Calu3 (cell line): ENCODE data around the gene TMEM229B. TPM values are rescaled to one million over a fixed set of nuclear protein-coding genes. Genes with fewer than 3 reads are reported as not detected.

ENCODE experiments used
- BruUV-seq: library from RNA; stranded (reverse); fragments of 400-500 nt; replicated peaks from 2 replicates; lab custom pipeline; 2021; lab: Mats Ljungman, UMichigan
- CTCF ChIA-PET: fragments of 300-600 bp; sonication (Branson Sonifier 250); formaldehyde crosslinking; loops from one replicate; lab custom pipeline; 2022; ENCODE audit warnings: antibody characterized with exemption; lab: Charles Lee
- DNase-seq: peaks from one replicate; pipeline ENCODE4 v3.0.0; 2022
- H3K27ac Mint-ChIP-seq: one replicate; pipeline ENCODE4 v1.8.0; 2022; ENCODE audit warnings: mixed read lengths; ENCODE audit not compliant: unreplicated experiment
- H3K27me3 Mint-ChIP-seq: one replicate; pipeline ENCODE4 v1.8.0; 2022; ENCODE audit warnings: mixed read lengths; ENCODE audit not compliant: unreplicated experiment
- H3K36me3 Mint-ChIP-seq: one replicate; pipeline ENCODE4 v1.8.0; 2022; ENCODE audit warnings: mild to moderate bottlenecking, moderate library complexity, mixed read lengths; ENCODE audit not compliant: insufficient read depth, unreplicated experiment
- H3K4me1 Mint-ChIP-seq: one replicate; pipeline ENCODE4 v1.8.0; 2022; ENCODE audit warnings: mild to moderate bottlenecking, low read depth, mixed read lengths; ENCODE audit not compliant: unreplicated experiment
- H3K4me3 Mint-ChIP-seq: one replicate; pipeline ENCODE4 v1.8.0; 2022; ENCODE audit warnings: mild to moderate bottlenecking, low read depth, moderate library complexity, mixed read lengths; ENCODE audit not compliant: unreplicated experiment
- H3K9me3 Mint-ChIP-seq: one replicate; pipeline ENCODE4 v1.8.0; 2022; ENCODE audit warnings: low read depth, mixed read lengths; ENCODE audit not compliant: unreplicated experiment
- intact Hi-C: fragments of 100-400 bp; cut with micrococcal nuclease; formaldehyde crosslinking; loops from one replicate; pipeline ENCODE4 v1.10.0; 2022; ENCODE audit not compliant: unreplicated experiment
- total RNA-seq: library from RNA; stranded (reverse); gene quantifications from 2 replicates; pipeline ENCODE4 v1.2.3, GENCODE V29; 2022
- TF ChIP-seq, protein P1 (sequence below): fragments of 200-600 bp; IDR thresholded peaks from one replicate; pipeline ENCODE4 v1.8.0; 2022; ENCODE audit warnings: antibody characterized with exemption; ENCODE audit not compliant: unreplicated experiment

TMEM229B gene
- total RNA-seq, 1 experiment from 2014 or later, result 0.76 TPM

DNA sequence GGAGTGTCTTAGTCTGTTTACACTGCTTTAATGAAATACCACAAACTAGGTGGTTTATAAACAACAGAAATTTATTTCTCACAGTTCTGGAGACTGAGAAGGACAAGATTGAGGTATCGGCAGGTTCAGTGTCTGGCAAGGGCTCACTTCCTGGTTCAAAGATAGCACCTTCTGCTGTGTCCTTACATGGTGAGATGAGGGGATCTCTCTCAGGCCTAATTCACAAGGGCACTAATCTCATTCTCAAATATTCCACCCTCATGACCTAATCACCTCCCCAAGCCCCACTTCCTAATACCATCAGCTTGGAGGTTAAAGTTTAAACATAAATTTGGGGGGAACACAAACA lies 41.5 kb downstream of the TMEM229B start:
- H3K27ac Mint-ChIP-seq, result no peak overlapping the region
- no peak for DNase-seq
- no TSS peak for BruUV-seq
- peaks cover 11% of the 10 kb centered on the region for H3K27me3 Mint-ChIP-seq
- no peaks in the 10 kb centered on the region for H3K36me3 Mint-ChIP-seq
- peaks cover 5% of the 10 kb centered on the region for H3K9me3 Mint-ChIP-seq
- intact Hi-C loops, result no loop called here
- H3K4me1 Mint-ChIP-seq, result peaks cover 22% of the 10 kb centered on the region
- TF ChIP-seq, protein P1, sequence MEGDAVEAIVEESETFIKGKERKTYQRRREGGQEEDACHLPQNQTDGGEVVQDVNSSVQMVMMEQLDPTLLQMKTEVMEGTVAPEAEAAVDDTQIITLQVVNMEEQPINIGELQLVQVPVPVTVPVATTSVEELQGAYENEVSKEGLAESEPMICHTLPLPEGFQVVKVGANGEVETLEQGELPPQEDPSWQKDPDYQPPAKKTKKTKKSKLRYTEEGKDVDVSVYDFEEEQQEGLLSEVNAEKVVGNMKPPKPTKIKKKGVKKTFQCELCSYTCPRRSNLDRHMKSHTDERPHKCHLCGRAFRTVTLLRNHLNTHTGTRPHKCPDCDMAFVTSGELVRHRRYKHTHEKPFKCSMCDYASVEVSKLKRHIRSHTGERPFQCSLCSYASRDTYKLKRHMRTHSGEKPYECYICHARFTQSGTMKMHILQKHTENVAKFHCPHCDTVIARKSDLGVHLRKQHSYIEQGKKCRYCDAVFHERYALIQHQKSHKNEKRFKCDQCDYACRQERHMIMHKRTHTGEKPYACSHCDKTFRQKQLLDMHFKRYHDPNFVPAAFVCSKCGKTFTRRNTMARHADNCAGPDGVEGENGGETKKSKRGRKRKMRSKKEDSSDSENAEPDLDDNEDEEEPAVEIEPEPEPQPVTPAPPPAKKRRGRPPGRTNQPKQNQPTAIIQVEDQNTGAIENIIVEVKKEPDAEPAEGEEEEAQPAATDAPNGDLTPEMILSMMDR, result no peak
- CTCF ChIA-PET, result no interaction called here
- no peak overlapping the region for H3K4me3 Mint-ChIP-seq

DNA sequence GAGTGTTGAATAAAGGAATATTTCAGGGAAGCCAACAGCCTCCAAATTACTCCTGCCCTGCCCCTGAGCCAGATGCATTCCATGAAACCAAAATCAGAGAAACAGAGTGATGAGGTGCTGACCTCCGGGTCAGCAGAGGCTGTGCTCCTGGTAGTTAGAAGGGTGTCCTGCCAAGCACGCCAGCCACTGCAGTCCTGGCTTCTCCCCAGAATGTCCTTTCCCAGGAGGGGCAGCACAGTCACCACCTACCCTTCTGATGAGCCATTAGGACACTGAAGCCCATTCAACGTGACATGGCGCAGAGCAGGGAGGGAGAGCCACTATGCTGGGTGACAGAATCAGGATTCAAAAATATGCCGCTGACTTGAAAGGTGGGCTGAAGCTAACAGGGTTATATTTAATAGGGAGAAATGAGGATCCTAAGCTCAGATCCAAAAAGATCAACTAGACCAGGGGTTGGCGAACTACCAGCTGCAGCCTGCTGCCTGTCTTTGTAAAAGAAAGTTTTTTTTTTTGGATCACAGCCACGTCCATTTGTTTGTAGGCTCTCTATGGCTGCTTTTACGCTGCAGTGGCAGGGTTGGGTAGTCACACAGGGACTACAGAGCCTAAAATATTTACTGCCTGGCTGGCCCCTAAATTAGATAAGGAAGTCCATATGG lies 42.0 kb downstream of the TMEM229B start:
- CTCF ChIA-PET, result no interaction called here
- TF ChIP-seq, protein P1, result no peak
- DNase-seq, result no peak
- Mint-ChIP-seq H3K4me3 (no peak overlapping the region), H3K27ac (no peak overlapping the region), H3K27me3 (peaks cover 11% of the 10 kb centered on the region), H3K9me3 (peaks cover 5% of the 10 kb centered on the region), H3K4me1 (peaks cover 22% of the 10 kb centered on the region), H3K36me3 (no peaks in the 10 kb centered on the region)
- intact Hi-C loops, result no loop called here
- no TSS peak for BruUV-seq

DNA sequence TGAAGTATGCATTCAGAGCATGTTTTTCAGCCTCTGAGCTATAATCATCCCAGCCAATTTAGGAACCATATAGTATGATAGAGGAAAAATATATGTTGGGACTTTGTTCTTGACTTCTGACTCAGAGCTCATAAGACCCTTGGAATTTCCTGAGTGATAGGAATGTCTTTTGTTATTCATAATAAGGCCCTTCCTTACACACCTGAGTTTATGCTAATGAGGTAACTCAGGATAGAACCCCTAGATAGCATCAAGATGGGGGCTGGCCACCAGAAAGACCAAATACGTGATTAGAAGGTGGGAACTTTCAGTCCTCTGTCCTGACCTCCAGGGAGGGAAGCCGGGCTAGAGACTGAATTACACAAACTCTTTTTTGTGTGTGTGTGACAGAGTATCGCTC lies 44.1 kb downstream of the TMEM229B start:
- intact Hi-C loops, result no loop called here
- BruUV-seq, result no TSS peak
- H3K4me1 Mint-ChIP-seq, result peaks cover 37% of the 10 kb centered on the region
- no peak for DNase-seq
- no peaks in the 10 kb centered on the region for H3K27me3 Mint-ChIP-seq
- no peak overlapping the region for H3K27ac Mint-ChIP-seq
- TF ChIP-seq, protein P1, result no peak
- no peaks in the 10 kb centered on the region for H3K36me3 Mint-ChIP-seq
- H3K4me3 Mint-ChIP-seq, result no peak overlapping the region
- CTCF ChIA-PET, result interaction anchor here (0.6 kb wide), 1 partner anchor 256 kb away, joined by 8 read pairs; no protein-coding TSS in a partner anchor
- no peaks in the 10 kb centered on the region for H3K9me3 Mint-ChIP-seq

GRCh38 chr14:67442139-67442906 lies 46.2 kb downstream of the TMEM229B start:
- BruUV-seq, result no TSS peak
- H3K36me3 Mint-ChIP-seq, result no peaks in the 10 kb centered on the region
- H3K27me3 Mint-ChIP-seq, result peaks cover 5% of the 10 kb centered on the region
- intact Hi-C loops, result no loop called here
- no peak overlapping the region for H3K27ac Mint-ChIP-seq
- no peaks in the 10 kb centered on the region for H3K9me3 Mint-ChIP-seq
- H3K4me3 Mint-ChIP-seq, result no peak overlapping the region
- CTCF ChIA-PET, result no interaction called here
- peaks cover 41% of the 10 kb centered on the region for H3K4me1 Mint-ChIP-seq
- TF ChIP-seq, protein P1, result no peak
- no peak for DNase-seq
